H9 (cell line): ENCODE results near the gene VSIR. TPM values are rescaled to one million over a fixed set of nuclear protein-coding genes. Genes with fewer than 3 reads are reported as not detected.

Experiments used
- DNase-seq: peaks from one replicate; pipeline ENCODE4 v3.0.0-alpha.2; 2017
- H2AFZ ChIP-seq: one replicate; pipeline ENCODE4 v1.6.1; 2013; ENCODE audit warnings: mild to moderate bottlenecking, low read length, control low read depth, moderate library complexity
- H2AK5ac ChIP-seq: 2 replicates; pipeline ENCODE4 v1.6.1; 2013; ENCODE audit warnings: low read length, control low read depth, mixed read lengths; ENCODE audit not compliant: insufficient read length
- H2BK120ac ChIP-seq: one replicate; pipeline ENCODE4 v1.6.1; 2013; ENCODE audit warnings: low read depth, mild to moderate bottlenecking, low read length, control low read depth, inconsistent platforms; ENCODE audit not compliant: poor library complexity, severe bottlenecking
- H2BK12ac ChIP-seq: 2 replicates; pipeline ENCODE4 v1.6.1; 2013; ENCODE audit warnings: low read length, control low read depth, mixed read lengths, low read depth; ENCODE audit not compliant: insufficient read length
- H2BK15ac ChIP-seq: 2 replicates; pipeline ENCODE4 v1.6.1; 2013; ENCODE audit warnings: low read depth, low read length, control low read depth
- H2BK20ac ChIP-seq: one replicate; pipeline ENCODE4 v1.6.1; 2013; ENCODE audit warnings: low read depth, mild to moderate bottlenecking, low read length, control low read depth, inconsistent platforms; ENCODE audit not compliant: poor library complexity, severe bottlenecking
- H2BK5ac ChIP-seq: 2 replicates; pipeline ENCODE4 v1.6.1; 2013; ENCODE audit warnings: low read length, control low read depth, mixed read lengths; ENCODE audit not compliant: insufficient read length
- H3K14ac ChIP-seq: 2 replicates; pipeline ENCODE4 v1.6.1; 2013; ENCODE audit warnings: low read length, control low read depth; ENCODE audit not compliant: insufficient read depth
- H3K18ac ChIP-seq: 2 replicates; pipeline ENCODE4 v1.6.1; 2013; ENCODE audit warnings: low read depth, mild to moderate bottlenecking, mixed read lengths, low read length, control low read depth; ENCODE audit not compliant: insufficient read length
- H3K23ac ChIP-seq: 2 replicates; pipeline ENCODE4 v1.6.1; 2013; ENCODE audit warnings: low read length, control low read depth, mixed read lengths, low read depth; ENCODE audit not compliant: insufficient read length
- H3K23me2 ChIP-seq: 2 replicates; pipeline ENCODE4 v1.6.1; 2013; ENCODE audit warnings: low read depth, mild to moderate bottlenecking, mixed read lengths, low read length, control low read depth; ENCODE audit not compliant: insufficient read length, poor library complexity, severe bottlenecking
- H3K27ac ChIP-seq: 2 replicates; pipeline ENCODE4 v1.5.1; 2013; ENCODE audit warnings: low read length, control low read depth, mixed read lengths, low read depth; ENCODE audit not compliant: insufficient read length
- H3K27me3 ChIP-seq: 2 replicates; pipeline ENCODE4 v1.6.1; 2013; ENCODE audit warnings: low read length, control low read depth, inconsistent platforms; ENCODE audit not compliant: insufficient read depth
- H3K4ac ChIP-seq: 2 replicates; pipeline ENCODE4 v1.6.1; 2013; ENCODE audit warnings: low read depth, mild to moderate bottlenecking, control low read depth, inconsistent platforms, low read length, moderate library complexity
- H3K4me1 ChIP-seq: 2 replicates; pipeline ENCODE4 v1.6.1; 2013; ENCODE audit warnings: low read length, control low read depth, inconsistent platforms; ENCODE audit not compliant: insufficient read depth
- H3K4me2 ChIP-seq: 2 replicates; pipeline ENCODE4 v1.6.1; 2013; ENCODE audit warnings: low read length, control low read depth, mixed read lengths; ENCODE audit not compliant: insufficient read length, insufficient read depth
- H3K56ac ChIP-seq: 2 replicates; pipeline ENCODE4 v1.6.1; 2013; ENCODE audit warnings: low read depth, mild to moderate bottlenecking, mixed read lengths, low read length, control low read depth; ENCODE audit not compliant: insufficient read length
- H3K79me1 ChIP-seq: 2 replicates; pipeline ENCODE4 v1.6.1; 2013; ENCODE audit warnings: low read depth, mild to moderate bottlenecking, moderate library complexity, low read length, control low read depth, inconsistent platforms; ENCODE audit not compliant: insufficient read depth, poor library complexity, severe bottlenecking
- H3K79me2 ChIP-seq: 2 replicates; pipeline ENCODE4 v1.6.1; 2013; ENCODE audit warnings: low read length, control low read depth, inconsistent platforms; ENCODE audit not compliant: insufficient read depth
- H3K9ac ChIP-seq: 2 replicates; pipeline ENCODE4 v1.6.1; 2013; ENCODE audit warnings: low read length, control low read depth, mixed read lengths; ENCODE audit not compliant: insufficient read length; ENCODE audit errors: extremely low read depth
- H3K9me3 ChIP-seq: one replicate; pipeline ENCODE4 v1.6.1; 2013; ENCODE audit warnings: low read depth, low read length, inconsistent platforms; ENCODE audit not compliant: control insufficient read depth
- H3T11ph ChIP-seq: one replicate; pipeline ENCODE4 v1.6.1; 2013; ENCODE audit warnings: mild to moderate bottlenecking, low read length, control low read depth, inconsistent platforms
- H4K20me1 ChIP-seq: one replicate; pipeline ENCODE4 v1.6.1; 2013; ENCODE audit not compliant: control insufficient read depth, insufficient read length, insufficient read depth
- H4K5ac ChIP-seq: 2 replicates; pipeline ENCODE4 v1.6.1; 2013; ENCODE audit warnings: low read depth, mild to moderate bottlenecking, mixed read lengths, low read length, control low read depth; ENCODE audit not compliant: insufficient read length
- H4K8ac ChIP-seq: replicated peaks from 2 replicates; pipeline ENCODE4 v1.6.1; 2013; ENCODE audit warnings: low read length, control low read depth, mixed read lengths, low read depth; ENCODE audit not compliant: insufficient read length
- H4K91ac ChIP-seq: 2 replicates; pipeline ENCODE4 v1.6.1; 2013; ENCODE audit warnings: low read depth, mild to moderate bottlenecking, moderate library complexity, mixed read lengths, low read length, control low read depth; ENCODE audit not compliant: insufficient read length
- H3K27ac Mint-ChIP-seq, 3 experiments: 2 replicates in 2 of 3; 3 replicates in 1 of 3; pipeline ENCODE4 v1.8.0; 2020 to 2021; ENCODE audit warnings: mixed read lengths in 3 of 3, mild to moderate bottlenecking in 1 of 3, moderate library complexity in 1 of 3
- H3K27me3 Mint-ChIP-seq: 2 replicates; pipeline ENCODE4 v1.8.0; 2021; ENCODE audit warnings: low read depth, mild to moderate bottlenecking, moderate library complexity, mixed read lengths
- H3K36me3 Mint-ChIP-seq, 3 experiments: 2 replicates in 2 of 3; 3 replicates in 1 of 3; pipeline ENCODE4 v1.8.0; 2020 to 2021; ENCODE audit warnings: low read depth in 3 of 3, mixed read lengths in 3 of 3; ENCODE audit not compliant: insufficient read depth in 1 of 3
- H3K4me1 Mint-ChIP-seq, 2 experiments: 2 replicates each; pipeline ENCODE4 v1.8.0; 2020; ENCODE audit warnings: mixed read lengths in 2 of 2
- H3K4me3 Mint-ChIP-seq, 2 experiments: 2 replicates in 1 of 2; 3 replicates in 1 of 2; pipeline ENCODE4 v1.8.0; 2020 to 2021; ENCODE audit warnings: mild to moderate bottlenecking in 2 of 2, mixed read lengths in 2 of 2, moderate library complexity in 1 of 2
- H3K9me3 Mint-ChIP-seq, 2 experiments: 2 replicates in 1 of 2; 3 replicates in 1 of 2; pipeline ENCODE4 v1.8.0; 2020; ENCODE audit warnings: mild to moderate bottlenecking in 2 of 2, mixed read lengths in 2 of 2, moderate library complexity in 1 of 2
- CTCF ChIP-seq: fragments of 200-600 bp; sonication (generic); conservative IDR thresholded peaks from 3 replicates; pipeline ENCODE4 v1.8.0; 2021; ENCODE audit warnings: antibody characterized with exemption, mild to moderate bottlenecking
- WGBS: extraction: QIAGEN DNeasy Blood & Tissue Kit; methylation state at CpG from one replicate; pipeline ENCODE4 v1.1.7; 2013; ENCODE audit warnings: missing lambda C conversion rate, low lambda C conversion rate, mixed read lengths; ENCODE audit not compliant: insufficient read length; ENCODE audit errors: extremely low coverage; 5-methylcytosine and 5-hydroxymethylcytosine counted together
- total RNA-seq: library from RNA; stranded (reverse); gene quantifications from 2 replicates; pipeline ENCODE4 v1.2.1, GENCODE V29; 2021

Gene VSIR
- total RNA-seq, 1 experiment from 2014 or later = 0.11 TPM

GRCh38 chr10:71755179-71755879 lies 18.0 kb downstream of the VSIR start:
- Mint-ChIP-seq H3K27ac (no peak overlapping the region), H3K27me3 (peaks cover 2% of the 10 kb centered on the region)

More at GRCh38 chr10:71755179-71755879, 18.0 kb downstream of the VSIR start:
- no CpG with 5 or more reads among the region's 16 CpGs for WGBS
- Histone ChIP-seq H4K8ac (no peak overlapping the region), H2BK5ac (no peak overlapping the region), H3K27ac (no peak overlapping the region), H3K23ac (no peak overlapping the region), H2AK5ac (no peak overlapping the region), H3K9me3 (no peaks in the 10 kb centered on the region), H3K79me2 (no peaks in the 10 kb centered on the region; the same call in 1 of the 2 replicates), H3K79me1 (no peaks in the 10 kb centered on the region), H2BK20ac (no peak overlapping the region), H3K27me3 (no peaks in the 10 kb centered on the region), H3K56ac (no peak overlapping the region), H2BK15ac (no peak overlapping the region), H4K5ac (no peak overlapping the region), H3K4me1 (no peaks in the 10 kb centered on the region), H3K9ac (no peak overlapping the region), H3K23me2 (no peaks in the 10 kb centered on the region), H3K4ac (no peak overlapping the region), H2BK12ac (no peak overlapping the region), H4K20me1 (no peaks in the 10 kb centered on the region), H3K4me2 (no peak overlapping the region), H3K14ac (no peak overlapping the region), H3K18ac (no peak overlapping the region), H4K91ac (no peak overlapping the region), H2AFZ (no peak overlapping the region), H2BK120ac (no peak overlapping the region), H3T11ph (no peak overlapping the region)
- H3K9me3 Mint-ChIP-seq = no peaks in the 10 kb centered on the region; a peak in 1 of 5 replicates
- DNase-seq = no peak
- no peaks in the 10 kb centered on the region for H3K36me3 Mint-ChIP-seq
- H3K4me3 Mint-ChIP-seq = no peak overlapping the region
- H3K4me1 Mint-ChIP-seq = peaks cover 15 to 30% of the 10 kb centered on the region in 2 experiments
- TF ChIP-seq CTCF = no peak
